Measurements from ENCODE around the gene NAXD.
A peak's percentile ranks its signal among the peaks of the same experiment; 100 is the strongest.

NAXD gene

GRCh38 chr13:110684388-110685056 lies 69.2 kb downstream of the NAXD start:
- H3K36me3 Mint-ChIP-seq = peaks cover 20% of the 10 kb centered on the region
- H3K4me1 Mint-ChIP-seq = peaks cover 9% of the 10 kb centered on the region
- no peaks in the 10 kb centered on the region for H3K9me3 Mint-ChIP-seq
- H3K4me3 Mint-ChIP-seq = no peak overlapping the region
- no peaks in the 10 kb centered on the region for H3K27me3 Mint-ChIP-seq
- ATAC-seq (ENCODE audit: low read depth) (no peak), DNase-seq (ENCODE audit: low spot score in 2 of 2) (no peak)
- H3K27ac Mint-ChIP-seq = no peak overlapping the region

- Mint-ChIP-seq H3K36me3 (peaks cover 18% of the 10 kb centered on the region), H3K27ac (peak overlapping the region; percentile 52), H3K9me3 (no peaks in the 10 kb centered on the region), H3K27me3 (no peaks in the 10 kb centered on the region), H3K4me3 (no peak overlapping the region), H3K4me1 (peaks cover 5% of the 10 kb centered on the region)
- no peak for DNase-seq (ENCODE audit: low spot score in 2 of 2)
- ATAC-seq (ENCODE audit: low read depth) = no peak
Measured at GRCh38 chr13:110685305-110686020, 70.1 kb downstream of the NAXD start.

- DNase-seq (ENCODE audit: low spot score in 2 of 2) (no peak), ATAC-seq (ENCODE audit: low read depth) (no peak)
- no peak overlapping the region for H3K4me3 Mint-ChIP-seq
- H3K9me3 Mint-ChIP-seq = no peaks in the 10 kb centered on the region
- H3K4me1 Mint-ChIP-seq = peaks cover 2% of the 10 kb centered on the region
- H3K27me3 Mint-ChIP-seq = no peaks in the 10 kb centered on the region
- peaks cover 11% of the 10 kb centered on the region for H3K36me3 Mint-ChIP-seq
- H3K27ac Mint-ChIP-seq = no peak overlapping the region
Measured at GRCh38 chr13:110687736-110688135, 72.4 kb downstream of the NAXD start.

- DNase-seq (ENCODE audit: low spot score in 2 of 2) (no peak), ATAC-seq (ENCODE audit: low read depth) (no peak)
- H3K27ac Mint-ChIP-seq = no peak overlapping the region
- H3K4me3 Mint-ChIP-seq = no peak overlapping the region
- H3K36me3 Mint-ChIP-seq = peaks cover 11% of the 10 kb centered on the region
- no peaks in the 10 kb centered on the region for H3K27me3 Mint-ChIP-seq
- H3K9me3 Mint-ChIP-seq = no peaks in the 10 kb centered on the region
- H3K4me1 Mint-ChIP-seq = peaks cover 2% of the 10 kb centered on the region
Measured at GRCh38 chr13:110689041-110689440, 73.7 kb downstream of the NAXD start.

Data from memory B cell (primary cell).